ENCODE measurements around the gene CACNA1E.

Gene CACNA1E

DNA sequence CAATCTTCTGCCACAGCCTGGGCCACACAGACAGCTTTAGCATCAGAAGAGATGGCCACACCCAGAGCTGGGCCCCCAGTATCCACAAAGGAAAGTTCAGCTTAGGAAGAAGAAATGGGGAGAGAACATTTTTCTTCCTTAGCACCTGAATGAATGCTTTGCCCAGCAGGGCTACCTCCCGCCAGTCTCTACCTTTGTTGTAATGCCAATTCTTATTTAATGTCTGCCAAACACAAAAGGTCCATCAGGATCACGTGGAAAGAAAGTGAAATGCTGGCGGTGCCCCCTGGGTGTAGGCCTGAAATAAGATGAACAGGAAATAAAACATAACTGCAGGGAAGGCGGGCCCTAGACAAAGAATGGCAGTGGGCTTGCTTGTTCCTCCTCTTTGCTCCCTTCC lies 125.6 kb downstream of the CACNA1E start:
- H3K14ac ChIP-seq (ENCODE audit: low read length) = no peak overlapping the region
- H4K12ac ChIP-seq (ENCODE audit: low read depth, low read length) = no peak overlapping the region
- H3K9me3 ChIP-seq (ENCODE audit: insufficient read depth, low read depth, low read length) = no peaks in the 10 kb centered on the region
- no peak overlapping the region for H2BK120ac ChIP-seq (ENCODE audit: insufficient read depth, low read length, poor library complexity)
- no peak overlapping the region for H3K27ac ChIP-seq (ENCODE audit: low read depth, low read length)
- no peak overlapping the region for H2AFZ ChIP-seq (ENCODE audit: insufficient read depth, low read length, poor library complexity)
- no peak for DNase-seq
- no CpG with 5 or more reads among the region's 4 CpGs for WGBS (ENCODE audit: extremely low coverage, insufficient coverage, insufficient read length)
- H2AK5ac ChIP-seq (ENCODE audit: low read length) = no peak overlapping the region
- no peak overlapping the region for H3K9ac ChIP-seq (ENCODE audit: low read length)
- H2BK12ac ChIP-seq (ENCODE audit: low read length) = no peak overlapping the region
- H3K79me1 ChIP-seq (ENCODE audit: low read length) = no peaks in the 10 kb centered on the region
- no peak overlapping the region for H4K91ac ChIP-seq (ENCODE audit: low read depth, low read length)
- H3K79me2 ChIP-seq (ENCODE audit: control insufficient read depth, insufficient read depth, low read length, poor library complexity) = no peaks in the 10 kb centered on the region
- no peak overlapping the region for H3K4ac ChIP-seq (ENCODE audit: low read depth, low read length)
- H2BK5ac ChIP-seq (ENCODE audit: low read depth, low read length, poor library complexity) = no peak overlapping the region
- H3K18ac ChIP-seq (ENCODE audit: low read length) = no peak overlapping the region
- H3K4me3 ChIP-seq (ENCODE audit: low read depth, low read length) = no peak overlapping the region
- H3K36me3 ChIP-seq (ENCODE audit: control insufficient read depth in 1 of 2, insufficient read depth in 2 of 2, low read length in 2 of 2) = no peaks in the 10 kb centered on the region
- no peak overlapping the region for H4K8ac ChIP-seq (ENCODE audit: low read depth, low read length)
- H3K4me1 ChIP-seq (ENCODE audit: control insufficient read depth in 1 of 2, insufficient read depth in 2 of 2, low read length in 2 of 2) = no peaks in the 10 kb centered on the region
- H3K4me2 ChIP-seq (ENCODE audit: low read length) = no peak overlapping the region
- H3K23ac ChIP-seq (ENCODE audit: low read length) = no peak overlapping the region
- no peaks in the 10 kb centered on the region for H3K27me3 ChIP-seq (ENCODE audit: insufficient read depth, low read length)

DNA sequence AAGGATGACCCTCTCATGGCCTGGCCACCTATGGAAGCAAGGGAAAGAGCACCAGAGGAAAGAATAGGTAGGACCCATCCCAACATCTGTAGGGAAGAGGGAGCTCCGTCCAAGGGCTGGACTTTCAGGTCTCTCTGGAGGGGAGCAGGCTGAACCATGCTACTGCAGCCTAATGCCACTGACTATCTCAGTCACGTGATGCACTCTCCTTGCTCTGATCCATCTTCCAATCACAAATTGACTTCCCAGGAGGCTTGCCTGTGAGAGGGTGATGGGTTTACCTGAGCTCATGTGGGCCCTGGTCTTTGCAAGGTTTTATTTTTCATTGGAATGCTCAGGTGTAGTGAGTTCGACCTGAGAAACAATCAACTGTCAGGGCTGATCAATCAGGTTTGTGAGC lies 128.8 kb downstream of the CACNA1E start:
- no peak for DNase-seq
- H3K4me2 ChIP-seq (ENCODE audit: low read length) = no peak overlapping the region
- H2AFZ ChIP-seq (ENCODE audit: insufficient read depth, low read length, poor library complexity) = no peak overlapping the region
- H4K91ac ChIP-seq (ENCODE audit: low read depth, low read length) = no peak overlapping the region
- no peak overlapping the region for H3K23ac ChIP-seq (ENCODE audit: low read length)
- no peak overlapping the region for H2BK12ac ChIP-seq (ENCODE audit: low read length)
- H3K36me3 ChIP-seq (ENCODE audit: control insufficient read depth in 1 of 2, insufficient read depth in 2 of 2, low read length in 2 of 2) = no peaks in the 10 kb centered on the region
- H3K79me1 ChIP-seq (ENCODE audit: low read length) = no peaks in the 10 kb centered on the region
- no peak overlapping the region for H2BK120ac ChIP-seq (ENCODE audit: insufficient read depth, low read length, poor library complexity)
- H4K12ac ChIP-seq (ENCODE audit: low read depth, low read length) = no peak overlapping the region
- H4K8ac ChIP-seq (ENCODE audit: low read depth, low read length) = no peak overlapping the region
- no peak overlapping the region for H3K4me3 ChIP-seq (ENCODE audit: low read depth, low read length)
- H3K9me3 ChIP-seq (ENCODE audit: insufficient read depth, low read depth, low read length) = no peaks in the 10 kb centered on the region
- no peaks in the 10 kb centered on the region for H3K27me3 ChIP-seq (ENCODE audit: insufficient read depth, low read length)
- no peak overlapping the region for H3K14ac ChIP-seq (ENCODE audit: low read length)
- H3K79me2 ChIP-seq (ENCODE audit: control insufficient read depth, insufficient read depth, low read length, poor library complexity) = no peaks in the 10 kb centered on the region
- no peaks in the 10 kb centered on the region for H3K4me1 ChIP-seq (ENCODE audit: control insufficient read depth in 1 of 2, insufficient read depth in 2 of 2, low read length in 2 of 2)
- no CpG with 5 or more reads among the region's 3 CpGs for WGBS (ENCODE audit: extremely low coverage, insufficient coverage, insufficient read length)
- H3K27ac ChIP-seq (ENCODE audit: low read depth, low read length) = no peak overlapping the region
- no peak overlapping the region for H3K9ac ChIP-seq (ENCODE audit: low read length)
- no peak overlapping the region for H3K18ac ChIP-seq (ENCODE audit: low read length)
- H2BK5ac ChIP-seq (ENCODE audit: low read depth, low read length, poor library complexity) = no peak overlapping the region
- H2AK5ac ChIP-seq (ENCODE audit: low read length) = no peak overlapping the region
- no peak overlapping the region for H3K4ac ChIP-seq (ENCODE audit: low read depth, low read length)

DNA sequence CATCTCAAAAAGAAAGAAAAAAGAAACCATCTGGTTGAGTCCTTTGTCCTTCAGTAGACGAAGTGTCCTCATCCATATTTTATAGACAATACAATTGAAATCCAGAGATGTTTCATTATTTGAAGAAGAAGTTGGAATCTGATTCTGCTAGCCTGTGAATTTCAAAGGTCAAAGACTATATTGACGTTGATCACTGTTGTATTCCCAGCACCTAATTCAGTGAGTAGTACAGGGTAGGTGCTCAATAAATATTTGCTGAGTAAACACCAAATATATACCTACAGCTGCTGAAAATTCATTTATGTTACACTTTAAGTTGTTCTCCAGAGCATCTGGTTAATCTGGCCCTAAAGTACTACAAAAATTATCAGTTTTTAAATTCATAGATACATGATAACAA lies 135.2 kb downstream of the CACNA1E start:
- Histone ChIP-seq H3K23ac (ENCODE audit: low read length) (no peak overlapping the region), H3K79me2 (ENCODE audit: control insufficient read depth, insufficient read depth, low read length, poor library complexity) (no peaks in the 10 kb centered on the region), H4K91ac (ENCODE audit: low read depth, low read length) (no peak overlapping the region), H3K79me1 (ENCODE audit: low read length) (no peaks in the 10 kb centered on the region), H3K9me3 (ENCODE audit: insufficient read depth, low read depth, low read length) (peaks cover 2% of the 10 kb centered on the region), H2AFZ (ENCODE audit: insufficient read depth, low read length, poor library complexity) (no peak overlapping the region), H3K18ac (ENCODE audit: low read length) (no peak overlapping the region), H3K27me3 (ENCODE audit: insufficient read depth, low read length) (no peaks in the 10 kb centered on the region), H4K12ac (ENCODE audit: low read depth, low read length) (no peak overlapping the region), H3K27ac (ENCODE audit: low read depth, low read length) (no peak overlapping the region), H3K4me3 (ENCODE audit: low read depth, low read length) (no peak overlapping the region), H3K36me3 (ENCODE audit: control insufficient read depth in 1 of 2, insufficient read depth in 2 of 2, low read length in 2 of 2) (no peaks in the 10 kb centered on the region), H3K14ac (ENCODE audit: low read length) (no peak overlapping the region), H3K9ac (ENCODE audit: low read length) (no peak overlapping the region), H2AK5ac (ENCODE audit: low read length) (no peak overlapping the region), H2BK5ac (ENCODE audit: low read depth, low read length, poor library complexity) (no peak overlapping the region), H2BK120ac (ENCODE audit: insufficient read depth, low read length, poor library complexity) (no peak overlapping the region), H3K4ac (ENCODE audit: low read depth, low read length) (no peak overlapping the region), H3K4me1 (ENCODE audit: control insufficient read depth in 1 of 2, insufficient read depth in 2 of 2, low read length in 2 of 2) (no peaks in the 10 kb centered on the region), H4K8ac (ENCODE audit: low read depth, low read length) (no peak overlapping the region), H3K4me2 (ENCODE audit: low read length) (no peak overlapping the region), H2BK12ac (ENCODE audit: low read length) (no peak overlapping the region)
- no CpG with 5 or more reads among the region's 2 CpGs for WGBS (ENCODE audit: extremely low coverage, insufficient coverage, insufficient read length)
- DNase-seq = no peak

DNA sequence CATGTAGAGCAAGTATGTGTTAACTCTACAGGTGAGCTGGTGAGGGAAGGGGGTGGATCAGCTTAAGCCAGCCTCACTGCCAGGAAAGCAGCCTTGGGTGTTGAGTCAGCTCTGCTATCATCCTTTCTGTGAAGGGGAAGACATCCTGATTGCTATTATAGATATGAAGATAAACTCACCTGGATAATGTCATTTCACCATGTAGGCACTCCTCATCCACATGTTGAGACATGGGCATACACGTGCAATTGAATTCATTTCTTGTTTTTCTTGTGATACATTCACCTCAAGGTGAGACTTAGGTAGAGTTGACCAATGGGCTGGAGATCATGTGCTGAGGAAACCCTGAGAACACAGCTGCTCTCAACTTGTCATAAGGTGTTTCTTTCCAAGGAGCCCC lies 136.9 kb downstream of the CACNA1E start:
- Histone ChIP-seq H3K9me3 (ENCODE audit: insufficient read depth, low read depth, low read length) (peaks cover 2% of the 10 kb centered on the region), H3K36me3 (ENCODE audit: control insufficient read depth in 1 of 2, insufficient read depth in 2 of 2, low read length in 2 of 2) (no peaks in the 10 kb centered on the region), H3K4me2 (ENCODE audit: low read length) (no peak overlapping the region), H3K9ac (ENCODE audit: low read length) (no peak overlapping the region), H4K12ac (ENCODE audit: low read depth, low read length) (no peak overlapping the region), H4K8ac (ENCODE audit: low read depth, low read length) (no peak overlapping the region), H3K4me3 (ENCODE audit: low read depth, low read length) (no peak overlapping the region), H3K4ac (ENCODE audit: low read depth, low read length) (no peak overlapping the region), H2BK5ac (ENCODE audit: low read depth, low read length, poor library complexity) (no peak overlapping the region), H3K27me3 (ENCODE audit: insufficient read depth, low read length) (no peaks in the 10 kb centered on the region), H3K14ac (ENCODE audit: low read length) (no peak overlapping the region), H3K23ac (ENCODE audit: low read length) (no peak overlapping the region), H2BK120ac (ENCODE audit: insufficient read depth, low read length, poor library complexity) (no peak overlapping the region), H3K27ac (ENCODE audit: low read depth, low read length) (no peak overlapping the region), H3K4me1 (ENCODE audit: control insufficient read depth in 1 of 2, insufficient read depth in 2 of 2, low read length in 2 of 2) (no peaks in the 10 kb centered on the region), H3K18ac (ENCODE audit: low read length) (no peak overlapping the region), H2AK5ac (ENCODE audit: low read length) (no peak overlapping the region), H2AFZ (ENCODE audit: insufficient read depth, low read length, poor library complexity) (no peak overlapping the region), H2BK12ac (ENCODE audit: low read length) (no peak overlapping the region), H3K79me1 (ENCODE audit: low read length) (no peaks in the 10 kb centered on the region), H3K79me2 (ENCODE audit: control insufficient read depth, insufficient read depth, low read length, poor library complexity) (no peaks in the 10 kb centered on the region), H4K91ac (ENCODE audit: low read depth, low read length) (no peak overlapping the region)
- WGBS (ENCODE audit: extremely low coverage, insufficient coverage, insufficient read length) = no CpG with 5 or more reads among the region's 1 CpG
- DNase-seq = no peak
